AG09319 (cell line): ENCODE data around the gene MPG.

ENCODE experiments used
- DNase-seq: peaks from one replicate; pipeline ENCODE4 v3.0.0-alpha.2; 2010; ENCODE audit warnings: low read depth; ENCODE audit errors: extremely low read depth
- CTCF ChIP-seq: IDR thresholded peaks from 2 replicates; pipeline ENCODE4 v1.5.1; 2011; ENCODE audit warnings: low read depth, mild to moderate bottlenecking, inconsistent platforms, low read length, moderate library complexity

The MPG gene

GRCh38 chr16:54237-54581 lies 23.8 kb upstream of the MPG start:
- TF ChIP-seq CTCF = no peak
- DNase-seq = no peak

GRCh38 chr16:55571-56136 lies 22.4 kb upstream of the MPG start:
- no peak for DNase-seq
- no peak for TF ChIP-seq CTCF

GRCh38 chr16:56231-56927 lies 21.6 kb upstream of the MPG start:
- TF ChIP-seq CTCF = no peak
- no peak for DNase-seq

GRCh38 chr16:57711-58110 lies 20.3 kb upstream of the MPG start:
- DNase-seq = no peak
- TF ChIP-seq CTCF = no peak

GRCh38 chr16:58491-59439 lies 19.3 kb upstream of the MPG start:
- no peak for DNase-seq
- TF ChIP-seq CTCF = no peak

GRCh38 chr16:59440-60059 lies 18.5 kb upstream of the MPG start:
- no peak for DNase-seq
- no peak for TF ChIP-seq CTCF
